CD4-positive, alpha-beta memory T cell (primary cell): ENCODE measurements around the gene CLPX. TPM values are rescaled to one million over a fixed set of nuclear protein-coding genes. Genes with fewer than 3 reads are reported as not detected.
"Not testable (repeated sequence)": the region's sequence is repeated elsewhere in the genome, so short reads cannot be mapped to it uniquely, and the experiment has no call there.

ENCODE experiments used
- CTCF ChIA-PET: fragments of 350-600 bp; sonication (Branson Sonifier 250); formaldehyde crosslinking; loops from one replicate; lab custom pipeline; 2021; ENCODE audit warnings: inconsistent platforms; ENCODE audit not compliant: partially characterized antibody; lab: Charles Lee
- POLR2A ChIA-PET: fragments of 350-600 bp; sonication (Branson Sonifier 250); formaldehyde crosslinking; loops from one replicate; lab custom pipeline; 2021; ENCODE audit not compliant: partially characterized antibody; lab: Charles Lee
- DNase-seq, 5 donors: peaks; one replicate each; pipeline versions ENCODE4 v3.0.0 to v3.0.0-alpha.2; 2020 to 2022; ENCODE audit warnings: mixed read lengths in 1 of 5
- H3K27ac ChIP-seq: one replicate; pipeline ENCODE4 v1.7.0; 2013; ENCODE audit warnings: low read depth, low read length
- H3K27me3 ChIP-seq: 2 replicates; pipeline ENCODE4 v1.7.0; 2013; ENCODE audit warnings: mild to moderate bottlenecking, low read length, moderate library complexity; ENCODE audit not compliant: insufficient read depth
- H3K36me3 ChIP-seq: 2 replicates; pipeline ENCODE4 v1.7.0; 2013; ENCODE audit warnings: mild to moderate bottlenecking, low read length, moderate library complexity; ENCODE audit not compliant: insufficient read depth
- H3K4me1 ChIP-seq: 2 replicates; pipeline ENCODE4 v1.7.0; 2013; ENCODE audit warnings: mild to moderate bottlenecking, low read length, moderate library complexity; ENCODE audit not compliant: insufficient read depth
- H3K4me3 ChIP-seq, 2 donors: one replicate each; pipeline ENCODE4 v1.7.0; 2013; ENCODE audit warnings: low read length in 2 of 2, mild to moderate bottlenecking in 1 of 2
- H3K9me3 ChIP-seq, 2 donors: one replicate each; pipeline ENCODE4 v1.7.0; 2013; ENCODE audit warnings: low read length in 2 of 2, control low read depth in 1 of 2; ENCODE audit not compliant: control insufficient read depth in 1 of 2
- H3K27ac Mint-ChIP-seq, 7 donors: one replicate each; pipeline ENCODE4 v1.8.0; 2020 to 2021; ENCODE audit warnings: mixed read lengths in 7 of 7, mild to moderate bottlenecking in 6 of 7, inconsistent platforms in 3 of 7, moderate library complexity in 3 of 7
- H3K27me3 Mint-ChIP-seq, 2 donors: one replicate each; pipeline ENCODE4 v1.8.0; 2020 to 2021; ENCODE audit warnings: mixed read lengths in 2 of 2
- H3K36me3 Mint-ChIP-seq, 2 donors: one replicate each; pipeline ENCODE4 v1.8.0; 2020 to 2021; ENCODE audit warnings: mixed read lengths in 2 of 2, inconsistent platforms in 1 of 2, mild to moderate bottlenecking in 1 of 2
- H3K4me1 Mint-ChIP-seq, 4 donors: one replicate each; pipeline ENCODE4 v1.8.0; 2020 to 2021; ENCODE audit warnings: mixed read lengths in 4 of 4, mild to moderate bottlenecking in 1 of 4
- H3K4me3 Mint-ChIP-seq, 8 donors: one replicate each; pipeline ENCODE4 v1.8.0; 2020 to 2021; ENCODE audit warnings: mixed read lengths in 8 of 8, mild to moderate bottlenecking in 7 of 8, moderate library complexity in 6 of 8, inconsistent platforms in 3 of 8
- H3K9me3 Mint-ChIP-seq, 8 donors: one replicate each; pipeline ENCODE4 v1.8.0; 2020 to 2021; ENCODE audit warnings: mixed read lengths in 8 of 8, mild to moderate bottlenecking in 5 of 8, inconsistent platforms in 3 of 8, moderate library complexity in 1 of 8
- intact Hi-C: fragments of 100-400 bp; cut with micrococcal nuclease; formaldehyde crosslinking; loops from one replicate; pipeline ENCODE4 v1.15.1; 2023
- polyA plus RNA-seq, 2 donors: library from polyadenylated mRNA; unstranded; fragments of 300-500 nt; fragmentation: Illumina TruSeq; gene quantifications; one replicate each; pipeline ENCODE4 v1.2.3, GENCODE V29; 2021
- total RNA-seq, 2 experiments: library from RNA; stranded (reverse); gene quantifications; one replicate each; pipeline ENCODE4 v1.2.3, GENCODE V29; 2021

Gene CLPX
- total and polyA plus RNA-seq, 4 experiments from 2014 or later, result 28.1 to 52.4 (median 40.6) TPM

- Mint-ChIP-seq H3K27me3 (no peaks in the 10 kb centered on the region), H3K27ac (peak overlapping the region in 2 of 7 donors; percentile 24 to 85), H3K4me1 (peaks cover 0 to 8% (median 6%) of the 10 kb centered on the region in 4 donors), H3K9me3 (no peaks in the 10 kb centered on the region), H3K36me3 (peaks cover 16 to 36% of the 10 kb centered on the region in 2 donors), H3K4me3 (no peak overlapping the region)
- ChIA-PET POLR2A (no interaction called here), CTCF (no interaction called here)
- Histone ChIP-seq H3K27ac (no peak overlapping the region), H3K4me1 (no peaks in the 10 kb centered on the region), H3K36me3 (peaks cover 8% of the 10 kb centered on the region), H3K9me3 (no peaks in the 10 kb centered on the region), H3K27me3 (no peaks in the 10 kb centered on the region), H3K4me3 (no peak overlapping the region)
- intact Hi-C loops, result no loop called here
- DNase-seq, result no peak
Measured at GRCh38 chr15:65106011-65106590, 79.0 kb downstream of the CLPX start.

- H3K36me3 ChIP-seq, result peaks cover 15% of the 10 kb centered on the region
- H3K9me3 ChIP-seq, result no peaks in the 10 kb centered on the region
- no peaks in the 10 kb centered on the region for H3K9me3 Mint-ChIP-seq
- H3K27me3 ChIP-seq, result no peaks in the 10 kb centered on the region
- no peaks in the 10 kb centered on the region for H3K27me3 Mint-ChIP-seq
- no peak overlapping the region for H3K27ac ChIP-seq
- ChIA-PET CTCF (no interaction called here), POLR2A (no interaction called here)
- peaks cover 0 to 8% (median 5%) of the 10 kb centered on the region in 4 donors for H3K4me1 Mint-ChIP-seq
- peaks cover 24 to 38% of the 10 kb centered on the region in 2 donors for H3K36me3 Mint-ChIP-seq
- no peak for DNase-seq
- H3K4me1 ChIP-seq, result no peaks in the 10 kb centered on the region
- H3K27ac Mint-ChIP-seq, result no peak overlapping the region
- H3K4me3 ChIP-seq, result no peak overlapping the region
- H3K4me3 Mint-ChIP-seq, result no peak overlapping the region
- intact Hi-C loops, result no loop called here
Measured at GRCh38 chr15:65105038-65105437, 80.1 kb downstream of the CLPX start.

GRCh38 chr15:65102912-65103311 lies 82.2 kb downstream of the CLPX start:
- Mint-ChIP-seq H3K4me3 (no peak overlapping the region), H3K36me3 (peaks cover 36 to 51% of the 10 kb centered on the region in 2 donors)
- POLR2A ChIA-PET, result interaction anchor here (0.6 kb wide), 1 partner anchor 673 kb away, joined by 4 read pairs; no protein-coding TSS in a partner anchor

GRCh38 chr15:65101891-65102708 lies 83.0 kb downstream of the CLPX start:
- Histone ChIP-seq H3K36me3 (peaks cover 28% of the 10 kb centered on the region), H3K4me3 (no peak overlapping the region), H3K9me3 (no peaks in the 10 kb centered on the region), H3K27me3 (no peaks in the 10 kb centered on the region), H3K4me1 (no peaks in the 10 kb centered on the region), H3K27ac (no peak overlapping the region)
- Mint-ChIP-seq H3K36me3 (peaks cover 43 to 58% of the 10 kb centered on the region in 2 donors), H3K9me3 (no peaks in the 10 kb centered on the region), H3K4me1 (peaks cover 0 to 5% (median 4%) of the 10 kb centered on the region in 4 donors), H3K4me3 (no peak overlapping the region), H3K27me3 (no peaks in the 10 kb centered on the region), H3K27ac (no peak overlapping the region)
- no peak for DNase-seq
- POLR2A ChIA-PET, result no interaction called here
- CTCF ChIA-PET, result interaction anchor here (1.0 kb wide), 2 partner anchors 32 to 33 kb away, joined by 3 read pairs; no protein-coding TSS in a partner anchor
- intact Hi-C loops, result no loop called here

More at GRCh38 chr15:65102912-65103311, 82.2 kb downstream of the CLPX start:
- H3K27me3 ChIP-seq, result no peaks in the 10 kb centered on the region
- no peak overlapping the region for H3K4me3 ChIP-seq
- Mint-ChIP-seq H3K4me1 (peaks cover 0 to 5% (median 4%) of the 10 kb centered on the region in 4 donors), H3K9me3 (no peaks in the 10 kb centered on the region), H3K27ac (no peak overlapping the region), H3K27me3 (no peaks in the 10 kb centered on the region)
- peaks cover 28% of the 10 kb centered on the region for H3K36me3 ChIP-seq
- intact Hi-C loops, result no loop called here
- no peaks in the 10 kb centered on the region for H3K4me1 ChIP-seq
- CTCF ChIA-PET, result no interaction called here
- no peak for DNase-seq
- H3K27ac ChIP-seq, result no peak overlapping the region
- H3K9me3 ChIP-seq, result no peaks in the 10 kb centered on the region

- no peak overlapping the region for H3K27ac ChIP-seq
- intact Hi-C loops, result no loop called here
Measured at GRCh38 chr15:65101411-65101890, 83.7 kb downstream of the CLPX start.

GRCh38 chr15:65100442-65100841 lies 84.7 kb downstream of the CLPX start:
- H3K36me3 Mint-ChIP-seq, result peaks cover 37 to 55% of the 10 kb centered on the region in 2 donors
- no peak overlapping the region for H3K4me3 Mint-ChIP-seq
- no peaks in the 10 kb centered on the region for H3K9me3 Mint-ChIP-seq

More at GRCh38 chr15:65101411-65101890, 83.7 kb downstream of the CLPX start:
- H3K4me3 Mint-ChIP-seq, result no peak overlapping the region
- H3K36me3 Mint-ChIP-seq, result peaks cover 44 to 63% of the 10 kb centered on the region in 2 donors
- ChIA-PET POLR2A (no interaction called here), CTCF (interaction anchor here (1.0 to 1.1 kb wide), 3 partner anchors 32 to 85 kb away, joined by 3 read pairs; no protein-coding TSS in a partner anchor)
- Histone ChIP-seq H3K9me3 (no peaks in the 10 kb centered on the region), H3K36me3 (peaks cover 28% of the 10 kb centered on the region), H3K4me1 (no peaks in the 10 kb centered on the region), H3K27me3 (no peaks in the 10 kb centered on the region), H3K4me3 (no peak overlapping the region)
- no peaks in the 10 kb centered on the region for H3K9me3 Mint-ChIP-seq
- peaks cover 0 to 5% (median 4%) of the 10 kb centered on the region in 4 donors for H3K4me1 Mint-ChIP-seq
- peak in 3 of 5 donors; percentile 21 to 30 (median 28) for DNase-seq
- H3K27me3 Mint-ChIP-seq, result no peaks in the 10 kb centered on the region
- H3K27ac Mint-ChIP-seq, result no peak overlapping the region

GRCh38 chr15:65099801-65100200 lies 85.3 kb downstream of the CLPX start:
- H3K27ac ChIP-seq, H3K4me1 ChIP-seq, H3K4me3 Mint-ChIP-seq, H3K27me3 Mint-ChIP-seq, DNase-seq, H3K4me3 ChIP-seq, H3K27me3 ChIP-seq, H3K9me3 ChIP-seq, POLR2A ChIA-PET, H3K4me1 Mint-ChIP-seq, intact Hi-C loops, H3K27ac Mint-ChIP-seq, H3K9me3 Mint-ChIP-seq: not testable (repeated sequence)
- CTCF ChIA-PET, result interaction anchor here (0.8 kb wide), 1 partner anchor 37 kb away, joined by 3 read pairs; no protein-coding TSS in a partner anchor
- peaks cover 34 to 52% of the 10 kb centered on the region in 2 donors for H3K36me3 Mint-ChIP-seq
- H3K36me3 ChIP-seq, result peaks cover 20% of the 10 kb centered on the region

More at GRCh38 chr15:65100442-65100841, 84.7 kb downstream of the CLPX start:
- peak overlapping the region in 1 of 7 donors; percentile 47 for H3K27ac Mint-ChIP-seq
- CTCF ChIA-PET, result interaction anchor here (1.1 kb wide), 1 partner anchor 86 kb away, joined by 3 read pairs; no protein-coding TSS in a partner anchor
- DNase-seq, result no peak
- POLR2A ChIA-PET, result no interaction called here
- Histone ChIP-seq H3K27me3 (no peaks in the 10 kb centered on the region), H3K4me3 (no peak overlapping the region), H3K27ac (no peak overlapping the region), H3K9me3 (no peaks in the 10 kb centered on the region), H3K4me1 (no peaks in the 10 kb centered on the region), H3K36me3 (peaks cover 20% of the 10 kb centered on the region)
- intact Hi-C loops, result no loop called here
- H3K27me3 Mint-ChIP-seq, result no peaks in the 10 kb centered on the region
- H3K4me1 Mint-ChIP-seq, result peaks cover 0 to 5% (median 4%) of the 10 kb centered on the region in 4 donors
